ENCODE results near the gene LENG1. TPM values are rescaled to one million over a fixed set of nuclear protein-coding genes. Genes with fewer than 3 reads are reported as not detected.
A peak's percentile ranks its signal among the peaks of the same experiment; 100 is the strongest.

LENG1 gene
- total RNA-seq, 6 experiments from 2014 or later: 1.2 to 3.5 (median 3.2) TPM

DNA sequence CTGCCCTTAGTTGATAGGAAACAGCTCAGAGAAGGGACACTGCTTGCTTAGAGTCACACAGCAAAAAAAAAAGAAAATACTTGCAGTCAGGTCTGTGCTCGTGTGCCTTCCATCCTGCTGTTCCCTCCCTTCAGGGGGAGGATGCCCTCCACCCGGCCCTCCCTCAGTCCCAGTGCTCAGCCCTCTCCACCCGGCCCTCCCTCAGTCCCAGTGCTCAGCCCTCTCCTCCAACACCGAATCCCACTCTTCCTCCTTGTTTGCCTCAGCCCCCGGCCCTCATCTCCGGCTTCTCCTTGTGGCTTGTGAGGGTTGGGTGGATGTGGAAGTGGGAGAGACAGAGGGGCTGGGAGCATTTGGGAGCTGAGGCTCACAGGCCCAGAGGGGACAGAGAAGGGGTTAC, 49.9 kb downstream of the LENG1 start:
- DNase-seq (no peak), ATAC-seq (peak in 3 of 4 donors; percentile 22 to 56 (median 48))
- no peaks in the 10 kb centered on the region for H3K27me3 ChIP-seq
- no peaks in the 10 kb centered on the region for H3K9me3 ChIP-seq
- intact Hi-C loops (cut with DNase I): no loop called here
- TF ChIP-seq POLR2A (IDR thresholded peaks at IDR 0.05): no peak
- TF ChIP-seq, protein P1, sequence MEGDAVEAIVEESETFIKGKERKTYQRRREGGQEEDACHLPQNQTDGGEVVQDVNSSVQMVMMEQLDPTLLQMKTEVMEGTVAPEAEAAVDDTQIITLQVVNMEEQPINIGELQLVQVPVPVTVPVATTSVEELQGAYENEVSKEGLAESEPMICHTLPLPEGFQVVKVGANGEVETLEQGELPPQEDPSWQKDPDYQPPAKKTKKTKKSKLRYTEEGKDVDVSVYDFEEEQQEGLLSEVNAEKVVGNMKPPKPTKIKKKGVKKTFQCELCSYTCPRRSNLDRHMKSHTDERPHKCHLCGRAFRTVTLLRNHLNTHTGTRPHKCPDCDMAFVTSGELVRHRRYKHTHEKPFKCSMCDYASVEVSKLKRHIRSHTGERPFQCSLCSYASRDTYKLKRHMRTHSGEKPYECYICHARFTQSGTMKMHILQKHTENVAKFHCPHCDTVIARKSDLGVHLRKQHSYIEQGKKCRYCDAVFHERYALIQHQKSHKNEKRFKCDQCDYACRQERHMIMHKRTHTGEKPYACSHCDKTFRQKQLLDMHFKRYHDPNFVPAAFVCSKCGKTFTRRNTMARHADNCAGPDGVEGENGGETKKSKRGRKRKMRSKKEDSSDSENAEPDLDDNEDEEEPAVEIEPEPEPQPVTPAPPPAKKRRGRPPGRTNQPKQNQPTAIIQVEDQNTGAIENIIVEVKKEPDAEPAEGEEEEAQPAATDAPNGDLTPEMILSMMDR (IDR thresholded peaks at IDR 0.05): no peak
- peaks cover 0 to 44% (median 14%) of the 10 kb centered on the region in 4 donors for H3K36me3 ChIP-seq
- WGBS (ENCODE audit: insufficient coverage, low coverage, low lambda C conversion rate, missing lambda C conversion rate): 80% methylated on average over 6 of the region's 6 CpGs
- no peak overlapping the region for H3K27ac ChIP-seq
- H3K4me3 ChIP-seq: no peak overlapping the region
- peaks cover 0 to 6% (median 0%) of the 10 kb centered on the region in 4 donors for H3K4me1 ChIP-seq

GRCh38 chr19:54108496-54108895, 51.0 kb downstream of the LENG1 start:
- TF ChIP-seq, protein P1 (IDR thresholded peaks at IDR 0.05): no peak
- no peak for TF ChIP-seq POLR2A (IDR thresholded peaks at IDR 0.05)
- no peak for ATAC-seq
- H3K4me1 ChIP-seq: peaks cover 0 to 4% (median 0%) of the 10 kb centered on the region in 4 donors
- peak in 1 of 3 donors; percentile 7 for DNase-seq
- no peak overlapping the region for H3K27ac ChIP-seq
- H3K36me3 ChIP-seq: peaks cover 0 to 44% (median 14%) of the 10 kb centered on the region in 4 donors
- H3K9me3 ChIP-seq: no peaks in the 10 kb centered on the region
- intact Hi-C loops (cut with DNase I): no loop called here
- WGBS (ENCODE audit: insufficient coverage, low coverage, low lambda C conversion rate, missing lambda C conversion rate): 74% methylated on average over 6 of the region's 7 CpGs
- no peak overlapping the region for H3K4me3 ChIP-seq
- H3K27me3 ChIP-seq: no peaks in the 10 kb centered on the region

DNA sequence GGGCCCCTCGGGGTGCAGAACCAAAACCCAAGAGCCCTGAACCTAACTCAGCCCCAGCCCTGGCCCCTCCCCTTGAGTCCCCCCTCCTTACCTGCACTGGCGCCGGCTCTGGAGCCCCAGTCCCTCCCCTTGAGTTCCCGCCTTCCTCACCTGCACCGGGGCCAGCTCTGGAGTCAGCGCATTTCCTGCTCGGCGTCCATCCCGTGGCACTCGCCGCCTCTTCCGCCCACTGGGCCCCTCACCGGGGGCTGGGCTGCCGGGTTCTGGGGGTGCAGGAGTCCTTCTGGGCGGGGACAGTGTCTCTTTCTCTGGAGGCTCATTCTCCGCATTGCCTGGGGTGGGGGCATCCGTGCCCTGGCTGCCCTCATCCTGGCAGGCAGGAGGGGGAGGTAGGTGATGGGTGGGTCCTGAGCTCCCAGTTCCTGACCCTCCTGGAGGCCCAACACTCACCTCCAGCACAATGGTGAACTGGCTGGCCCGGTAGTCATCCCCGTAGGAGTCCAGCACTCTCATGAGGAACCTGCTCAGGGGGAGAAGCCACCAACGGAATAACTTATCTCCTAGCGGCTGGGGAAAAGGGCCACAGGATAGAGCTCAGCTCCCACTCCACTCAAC, 51.5 kb downstream of the LENG1 start:
- Histone ChIP-seq H3K4me3 (no peak overlapping the region), H3K9me3 (no peaks in the 10 kb centered on the region), H3K27me3 (no peaks in the 10 kb centered on the region), H3K36me3 (peaks cover 0 to 44% (median 14%) of the 10 kb centered on the region in 4 donors), H3K4me1 (peaks cover 0 to 6% (median 0%) of the 10 kb centered on the region in 4 donors), H3K27ac (no peak overlapping the region)
- DNase-seq (no peak), ATAC-seq (no peak)
- intact Hi-C loops (cut with DNase I): no loop called here
- WGBS (ENCODE audit: insufficient coverage, low coverage, low lambda C conversion rate, missing lambda C conversion rate): 84% methylated on average over 11 of the region's 21 CpGs
- TF ChIP-seq, protein P1 (IDR thresholded peaks at IDR 0.05): no peak
- TF ChIP-seq POLR2A (IDR thresholded peaks at IDR 0.05): no peak

- Histone ChIP-seq H3K27me3 (no peaks in the 10 kb centered on the region), H3K4me1 (peaks cover 0 to 6% (median 0%) of the 10 kb centered on the region in 4 donors), H3K9me3 (no peaks in the 10 kb centered on the region), H3K4me3 (no peak overlapping the region), H3K27ac (no peak overlapping the region), H3K36me3 (peaks cover 0 to 44% (median 14%) of the 10 kb centered on the region in 4 donors)
- WGBS (ENCODE audit: insufficient coverage, low coverage, low lambda C conversion rate, missing lambda C conversion rate): 81% methylated on average over 10 of the region's 15 CpGs
- ATAC-seq (no peak), DNase-seq (no peak)
- intact Hi-C loops (cut with DNase I): no loop called here
- no peak for TF ChIP-seq POLR2A (IDR thresholded peaks at IDR 0.05)
- TF ChIP-seq, protein P1 (IDR thresholded peaks at IDR 0.05): no peak
Observed at GRCh38 chr19:54106716-54107115, 52.8 kb downstream of the LENG1 start.
